GM18873 (cell line): ENCODE results near the gene DXO.
"Not testable (repeated sequence)": the region's sequence is repeated elsewhere in the genome, so short reads cannot be mapped to it uniquely, and the experiment has no call there.

Experiments
- ATAC-seq: cut with Tn5 transposase; IDR thresholded peaks from one replicate; pipeline ENCODE4 v1.9.1; 2021; ENCODE audit warnings: mild to moderate bottlenecking, moderate library complexity, moderate number of reproducible peaks; ENCODE audit not compliant: unreplicated experiment, low FRiP score

The DXO gene

GRCh38 chr6:31980195-31980876 lies 8.4 kb upstream of the DXO start:
- not testable (repeated sequence) for ATAC-seq

- no peak for ATAC-seq
These were observed 7.4 kb upstream of the DXO start for GRCh38 chr6:31979238-31979898.

- ATAC-seq = no peak
These were observed 6.9 kb upstream of the DXO start for GRCh38 chr6:31978831-31979230.

- ATAC-seq = no peak
These were observed 6.0 kb upstream of the DXO start for GRCh38 chr6:31977816-31978431.

GRCh38 chr6:31976065-31976464 lies 4.1 kb upstream of the DXO start:
- not testable (repeated sequence) for ATAC-seq

- no peak for ATAC-seq
These were observed 892 bp upstream of the DXO start for GRCh38 chr6:31972709-31973350.

- no peak for ATAC-seq
These were observed 502 bp downstream of the DXO start for GRCh38 chr6:31971279-31971992.

- ATAC-seq = no peak
These were observed 1.2 kb downstream of the DXO start for GRCh38 chr6:31970604-31971271.

- no peak for ATAC-seq
These were observed 2.0 kb downstream of the DXO start for GRCh38 chr6:31969712-31970603.

- ATAC-seq = no peak
These were observed 2.9 kb downstream of the DXO start for GRCh38 chr6:31968791-31969711.

- no peak for ATAC-seq
These were observed 3.6 kb downstream of the DXO start for GRCh38 chr6:31968326-31968725.

- no peak for ATAC-seq
These were observed 4.0 kb downstream of the DXO start for GRCh38 chr6:31967926-31968320.

- no peak for ATAC-seq
These were observed 4.7 kb downstream of the DXO start for GRCh38 chr6:31966997-31967925.

GRCh38 chr6:31966506-31966905 lies 5.4 kb downstream of the DXO start:
- no peak for ATAC-seq

- no peak for ATAC-seq
These were observed 6.2 kb downstream of the DXO start for GRCh38 chr6:31965700-31966099.

GRCh38 chr6:31963921-31964320 lies 8.0 kb downstream of the DXO start:
- ATAC-seq = no peak

- ATAC-seq = no peak
These were observed 10.3 kb downstream of the DXO start for GRCh38 chr6:31961616-31962015.
